A549 (cell line): ENCODE measurements around the gene ZNF844. TPM values are rescaled to one million over a fixed set of nuclear protein-coding genes. Genes with fewer than 3 reads are reported as not detected.

Experiments used
- ATAC-seq, 2 experiments: fragments of 200-7000 bp in 1 of 2; fragments of >200 bp in 1 of 2; cut with Nextera tagmentation in 1 of 2; cut with Tn5 transposase in 1 of 2; 3 replicates each; pipeline versions ENCODE4 v1.8.0 to v1.9.1; 2018 to 2020; ENCODE audit warnings: mild to moderate bottlenecking in 1 of 2, moderate library complexity in 1 of 2
- CTCF ChIA-PET: fragments of 300-600 bp; sonication (Branson Sonifier 250); formaldehyde crosslinking; extraction: SDS; loops from one replicate; lab custom pipeline; 2021; ENCODE audit warnings: antibody characterized with exemption, inconsistent platforms; lab: Yijun Ruan, JAX
- POLR2A ChIA-PET: fragments of 350-600 bp; formaldehyde crosslinking; extraction: SDS; loops from one replicate; lab custom pipeline; 2021; ENCODE audit warnings: antibody characterized with exemption, inconsistent platforms; lab: Yijun Ruan, JAX
- DNase-seq, 2 experiments: peaks; one replicate each; pipeline versions ENCODE4 v3.0.0 to v3.0.0-alpha.2; 2011 to 2016; ENCODE audit warnings: low read depth in 1 of 2, low spot score in 1 of 2
- FAIRE-seq: peaks from 2 replicates; lab custom pipeline; 2011; peaks lifted over from hg19 to GRCh38; lab: Jason Lieb, UNC
- H3K27ac ChIP-seq, 2 experiments: fragments of >200 bp; sonication (Bioruptor Twin); formaldehyde crosslinking; 3 replicates each; pipeline ENCODE4 v1.5.1; 2016 to 2017
- H3K4me1 ChIP-seq: fragments of >200 bp; sonication (Bioruptor Twin); formaldehyde crosslinking; 3 replicates; pipeline ENCODE4 v1.6.1; 2016
- H3K4me2 ChIP-seq: fragments of >200 bp; sonication (Bioruptor Twin); formaldehyde crosslinking; 3 replicates; pipeline ENCODE4 v1.6.1; 2016
- H3K4me3 ChIP-seq: fragments of >200 bp; sonication (Bioruptor Twin); formaldehyde crosslinking; 3 replicates; pipeline ENCODE4 v1.5.1; 2016
- H3K9me3 ChIP-seq: fragments of >200 bp; sonication (Bioruptor Twin); formaldehyde crosslinking; 3 replicates; pipeline ENCODE4 v1.6.1; 2016
- NPAS2 ChIP-seq: fragments of 250-450 bp; sonication (Bioruptor Pico); IDR thresholded peaks from 2 replicates; pipeline ENCODE4 v1.8.0; 2022; ENCODE audit warnings: mild to moderate bottlenecking, moderate library complexity, borderline replicate concordance
- RCOR1 ChIP-seq: fragments of 150-350 bp; IDR thresholded peaks from 2 replicates; pipeline ENCODE4 v1.6.1; 2014; ENCODE audit warnings: antibody characterized with exemption, low read length, low read depth
- ZFP36 ChIP-seq: fragments of 450-650 bp; IDR thresholded peaks from 2 replicates; pipeline ENCODE4 v1.6.1; 2014; ENCODE audit warnings: borderline replicate concordance; ENCODE audit not compliant: partially characterized antibody
- WGBS: methylation state at CpG from one replicate; pipeline ENCODE4 v1.1.6; 2017; ENCODE audit errors: missing lambda C conversion rate; 5-methylcytosine and 5-hydroxymethylcytosine counted together
- polyA plus RNA-seq, 4 experiments: library from polyadenylated mRNA; depleted of rRNA in 3 of 4; stranded (reverse); fragments of >200 nt; fragmentation: RNase III in 1 of 4; extraction: RNeasy Plus Mini Kit Qiagen cat#74134 plus additional on column Dnase treatment in 1 of 4; gene quantifications; 2 replicates in 3 of 4; 3 replicates in 1 of 4; pipeline ENCODE4 v1.2.3, GENCODE V29; 2011 to 2017
- small RNA-seq, 6 experiments: library from RNA; depleted of rRNA; stranded (forward); fragments of <200 nt; gene quantifications; one replicate each; pipeline ENCODE3, GENCODE V24; 2012

Gene ZNF844
- polyA plus RNA-seq, 2 of the 4 experiments (the other 2 are of a cell fraction) = not detected

- H3K4me1 ChIP-seq = no peaks in the 10 kb centered on the region
- 8% methylated on average over 2 of the region's 2 CpGs for whole genome bisulfite sequencing
- ChIA-PET CTCF (no interaction called here), POLR2A (no interaction called here)
- no peak for ATAC-seq
- TF ChIP-seq RCOR1 = no peak
- TF ChIP-seq ZFP36 = no peak
- no peak for TF ChIP-seq NPAS2 (CRISPR knock-in tag)
- H3K9me3 ChIP-seq = peaks cover under 1% of the 10 kb centered on the region; the same call in 1 of the 3 replicates
- no peak for FAIRE-seq
- H3K4me2 ChIP-seq = no peak overlapping the region
- no peak overlapping the region for H3K27ac ChIP-seq
- H3K4me3 ChIP-seq = no peak overlapping the region
- no peak for DNase-seq
These were observed 62.2 kb downstream of the ZNF844 start for GRCh38 chr19:12126707-12127106.

Small RNA genes lying within 50 kb of the gene (small RNA-seq; reads per million reads assigned to genes)
- gene RF00019 (0 reads per million in 6 experiments), gene RNA5SP465 (0 reads per million in 6 experiments), gene RNA5SP466 (0 reads per million in 6 experiments), gene RNA5SP467 (0 reads per million in 6 experiments)

Other genes starting within 250 kb of the ZNF844 start
- gene ZNF439, start 216.0 kb upstream of the ZNF844 start, polyA plus RNA-seq (2011; rRNA removed) = not detected in 2 replicates
- not detected in 3 replicates for gene ZNF439, start 216.0 kb upstream of the ZNF844 start, polyA plus RNA-seq (2017; fragmentation: RNase III; extraction: RNeasy Plus Mini Kit Qiagen cat#74134 plus additional on column Dnase treatment)
- not detected in 2 replicates for gene ZNF69, start 176.9 kb upstream of the ZNF844 start, polyA plus RNA-seq (2011; rRNA removed)
- not detected in 3 replicates for gene ZNF69, start 176.9 kb upstream of the ZNF844 start, polyA plus RNA-seq (2017; fragmentation: RNase III; extraction: RNeasy Plus Mini Kit Qiagen cat#74134 plus additional on column Dnase treatment)
- 0.37 and 0.43 TPM in 2 replicates for gene ZNF700, start 139.6 kb upstream of the ZNF844 start, polyA plus RNA-seq (2011; rRNA removed)
- 0.30 to 0.37 TPM (median 0.33 TPM) in 3 replicates for gene ZNF700, start 139.6 kb upstream of the ZNF844 start, polyA plus RNA-seq (2017; fragmentation: RNase III; extraction: RNeasy Plus Mini Kit Qiagen cat#74134 plus additional on column Dnase treatment)
- gene ZNF763, start 99.7 kb upstream of the ZNF844 start, polyA plus RNA-seq (2011; rRNA removed) = not detected in 2 replicates
- not detected in 3 replicates for gene ZNF763, start 99.7 kb upstream of the ZNF844 start, polyA plus RNA-seq (2017; fragmentation: RNase III; extraction: RNeasy Plus Mini Kit Qiagen cat#74134 plus additional on column Dnase treatment)
- not detected in 2 replicates for gene ZNF433, start 29.1 kb upstream of the ZNF844 start, polyA plus RNA-seq (2011; rRNA removed)
- gene ZNF433, start 29.1 kb upstream of the ZNF844 start, polyA plus RNA-seq (2017; fragmentation: RNase III; extraction: RNeasy Plus Mini Kit Qiagen cat#74134 plus additional on column Dnase treatment) = not detected in 3 replicates
- not detected in 2 replicates for gene ZNF878, start 11.8 kb upstream of the ZNF844 start, polyA plus RNA-seq (2011; rRNA removed)
- not detected in 3 replicates for gene ZNF878, start 11.8 kb upstream of the ZNF844 start, polyA plus RNA-seq (2017; fragmentation: RNase III; extraction: RNeasy Plus Mini Kit Qiagen cat#74134 plus additional on column Dnase treatment)
- gene ZNF20, start 75.6 kb downstream of the ZNF844 start, polyA plus RNA-seq (2011; rRNA removed) = 0.34 and 0.46 TPM in 2 replicates
- 0.20 to 0.41 TPM (median 0.37 TPM) in 3 replicates for gene ZNF20, start 75.6 kb downstream of the ZNF844 start, polyA plus RNA-seq (2017; fragmentation: RNase III; extraction: RNeasy Plus Mini Kit Qiagen cat#74134 plus additional on column Dnase treatment)
- not detected in 2 replicates for gene ZNF625, start 92.0 kb downstream of the ZNF844 start, polyA plus RNA-seq (2011; rRNA removed)
- not detected in 3 replicates for gene ZNF625, start 92.0 kb downstream of the ZNF844 start, polyA plus RNA-seq (2017; fragmentation: RNase III; extraction: RNeasy Plus Mini Kit Qiagen cat#74134 plus additional on column Dnase treatment)
- 2.2 and 2.3 TPM in 2 replicates for gene ZNF136, start 98.4 kb downstream of the ZNF844 start, polyA plus RNA-seq (2011; rRNA removed)
- 1.4 to 1.6 TPM (median 1.5 TPM) in 3 replicates for gene ZNF136, start 98.4 kb downstream of the ZNF844 start, polyA plus RNA-seq (2017; fragmentation: RNase III; extraction: RNeasy Plus Mini Kit Qiagen cat#74134 plus additional on column Dnase treatment)
- 0.65 and 0.74 TPM in 2 replicates for gene ZNF44, start 230.2 kb downstream of the ZNF844 start, polyA plus RNA-seq (2011; rRNA removed)
- gene ZNF44, start 230.2 kb downstream of the ZNF844 start, polyA plus RNA-seq (2017; fragmentation: RNase III; extraction: RNeasy Plus Mini Kit Qiagen cat#74134 plus additional on column Dnase treatment) = 0.66 to 0.80 TPM (median 0.76 TPM) in 3 replicates